HL-60 (cell line): ENCODE data around the gene PIK3R4.

Experiments
- DNase-seq, 2 experiments: peaks; one replicate each; pipeline ENCODE4 v3.0.0-alpha.2; 2010 to 2020; ENCODE audit warnings: low read depth in 1 of 2, low spot score in 1 of 2
- H3K27ac ChIP-seq: fragments of 250-450 bp; sonication (Bioruptor Pico); replicated peaks from 2 replicates; pipeline ENCODE4 v1.5.1; 2020; ENCODE audit warnings: mild to moderate bottlenecking, moderate library complexity
- H3K27me3 ChIP-seq: fragments of 250-450 bp; sonication (Bioruptor Pico); 2 replicates; pipeline ENCODE4 v1.5.1; 2021; ENCODE audit warnings: mild to moderate bottlenecking, moderate library complexity; ENCODE audit not compliant: insufficient read depth, poor library complexity, severe bottlenecking
- H3K4me3 ChIP-seq: replicated peaks from 2 replicates; pipeline ENCODE4 v1.5.1; 2011; ENCODE audit warnings: mild to moderate bottlenecking, control low read depth, low read length; ENCODE audit not compliant: insufficient read depth
- GABPA ChIP-seq: IDR thresholded peaks from 2 replicates; pipeline ENCODE4 v1.6.1; 2012; ENCODE audit warnings: low read depth
- POLR2AphosphoS5 ChIP-seq: IDR thresholded peaks from 2 replicates; pipeline ENCODE4 v1.6.1; 2012; ENCODE audit warnings: low read depth
- REST ChIP-seq: IDR thresholded peaks from 2 replicates; pipeline ENCODE4 v1.6.1; 2012; ENCODE audit warnings: low read depth; ENCODE audit not compliant: insufficient replicate concordance
- SPI1 ChIP-seq: IDR thresholded peaks from 2 replicates; pipeline ENCODE4 v1.6.1; 2012; ENCODE audit warnings: low read depth, mild to moderate bottlenecking, borderline replicate concordance
- TF ChIP-seq, protein P1 (sequence below): IDR thresholded peaks from one replicate; pipeline ENCODE4 v1.5.1; 2011; ENCODE audit warnings: low read length, control low read depth, inconsistent platforms; ENCODE audit not compliant: insufficient read depth

PIK3R4 gene

DNA sequence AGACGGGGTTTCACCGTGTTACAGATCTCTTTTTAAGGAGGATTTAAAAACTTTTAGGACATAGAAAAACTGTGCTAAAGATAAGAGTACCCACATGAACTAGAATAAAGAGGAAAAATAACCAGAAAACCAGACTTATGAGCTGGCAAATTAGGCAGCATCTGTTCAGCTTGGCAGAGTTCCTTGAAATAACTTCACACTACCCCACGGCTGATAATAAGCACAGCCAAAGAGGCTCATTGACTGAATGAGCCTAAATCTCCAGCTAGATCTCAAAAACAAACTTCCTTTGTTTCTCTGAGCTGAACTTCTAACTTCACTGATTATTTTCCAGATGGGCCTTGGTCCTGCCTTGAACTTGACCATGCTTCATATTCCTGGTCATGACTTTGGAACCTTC, 26.7 kb upstream of the PIK3R4 start:
- Histone ChIP-seq H3K4me3 (no peak overlapping the region), H3K27ac (no peak overlapping the region), H3K27me3 (no peaks in the 10 kb centered on the region)
- DNase-seq, result no peak
- TF ChIP-seq, protein P1, sequence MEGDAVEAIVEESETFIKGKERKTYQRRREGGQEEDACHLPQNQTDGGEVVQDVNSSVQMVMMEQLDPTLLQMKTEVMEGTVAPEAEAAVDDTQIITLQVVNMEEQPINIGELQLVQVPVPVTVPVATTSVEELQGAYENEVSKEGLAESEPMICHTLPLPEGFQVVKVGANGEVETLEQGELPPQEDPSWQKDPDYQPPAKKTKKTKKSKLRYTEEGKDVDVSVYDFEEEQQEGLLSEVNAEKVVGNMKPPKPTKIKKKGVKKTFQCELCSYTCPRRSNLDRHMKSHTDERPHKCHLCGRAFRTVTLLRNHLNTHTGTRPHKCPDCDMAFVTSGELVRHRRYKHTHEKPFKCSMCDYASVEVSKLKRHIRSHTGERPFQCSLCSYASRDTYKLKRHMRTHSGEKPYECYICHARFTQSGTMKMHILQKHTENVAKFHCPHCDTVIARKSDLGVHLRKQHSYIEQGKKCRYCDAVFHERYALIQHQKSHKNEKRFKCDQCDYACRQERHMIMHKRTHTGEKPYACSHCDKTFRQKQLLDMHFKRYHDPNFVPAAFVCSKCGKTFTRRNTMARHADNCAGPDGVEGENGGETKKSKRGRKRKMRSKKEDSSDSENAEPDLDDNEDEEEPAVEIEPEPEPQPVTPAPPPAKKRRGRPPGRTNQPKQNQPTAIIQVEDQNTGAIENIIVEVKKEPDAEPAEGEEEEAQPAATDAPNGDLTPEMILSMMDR, result no peak
- TF ChIP-seq GABPA (no peak), SPI1 (no peak), REST (no peak), POLR2AphosphoS5 (no peak)

- Histone ChIP-seq H3K27me3 (no peaks in the 10 kb centered on the region), H3K4me3 (no peak overlapping the region), H3K27ac (no peak overlapping the region)
- TF ChIP-seq, protein P1, result no peak
- TF ChIP-seq GABPA, result no peak
- no peak for TF ChIP-seq POLR2AphosphoS5
- no peak for TF ChIP-seq REST
- TF ChIP-seq SPI1, result no peak
- DNase-seq, result peak in 1 of 2 experiments; percentile 4
Observed at GRCh38 chr3:130772129-130772528, 25.5 kb upstream of the PIK3R4 start.

- no peak for TF ChIP-seq POLR2AphosphoS5
- no peak for TF ChIP-seq GABPA
- no peak for TF ChIP-seq REST
- no peak for TF ChIP-seq SPI1
- TF ChIP-seq, protein P1, result no peak
- no peaks in the 10 kb centered on the region for H3K27me3 ChIP-seq
- no peak overlapping the region for H3K27ac ChIP-seq
- H3K4me3 ChIP-seq, result no peak overlapping the region
- no peak for DNase-seq
Observed at GRCh38 chr3:130770644-130771043, 24.0 kb upstream of the PIK3R4 start.
